ENCODE measurements around the gene RPS19. TPM values are rescaled to one million over a fixed set of nuclear protein-coding genes. Genes with fewer than 3 reads are reported as not detected.

The RPS19 gene
- total RNA-seq, 1 experiment from 2014 or later, result 3,020 TPM

DNA sequence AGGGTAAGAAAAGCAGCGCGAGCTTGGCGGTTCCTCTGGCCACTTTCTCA is 15.2 kb upstream of the RPS19 start, which contains the start of gene DMRTC2:
DMRTC2 (plus strand) TSS at position 42 of the 50 bp plus-strand sequence. CDS start 2,387 bp downstream, outside the sequence.
- Histone ChIP-seq H3K9me2 (ENCODE audit: insufficient read depth) (no peaks in the 10 kb centered on the region), H3K9me3 (ENCODE audit: control insufficient read depth in 1 of 2, insufficient read depth in 1 of 2, low read depth in 1 of 2, low read length in 2 of 2) (no peaks in the 10 kb centered on the region), H3K4me3 (replicated peaks in 1 of 2; ENCODE audit: low read depth in 1 of 2, low read length in 2 of 2) (no peak within 1 kb of the TSS), H3K27me3 (ENCODE audit: insufficient read depth, low read length) (no peaks in the 10 kb centered on the region), H3K4me2 (ENCODE audit: low read length) (no peak within 1 kb of the TSS), H3K79me2 (ENCODE audit: insufficient read depth, low read length) (no peaks in the 10 kb centered on the region), H3K36me3 (ENCODE audit: control insufficient read depth in 1 of 2, insufficient read depth in 2 of 2, low read length in 2 of 2) (no peaks in the 10 kb centered on the region), H3K4me1 (ENCODE audit: control insufficient read depth in 1 of 2, insufficient read depth in 2 of 2, low read length in 2 of 2) (no peaks in the 10 kb centered on the region), H2AFZ (ENCODE audit: low read depth, low read length, poor library complexity, severe bottlenecking) (no peak within 1 kb of the TSS), H4K20me1 (ENCODE audit: insufficient read depth) (no peaks in the 10 kb centered on the region), H3K27ac (ENCODE audit: low read depth, low read length) (no peak within 1 kb of the TSS), H3K9ac (ENCODE audit: low read length) (no peak within 1 kb of the TSS)
- BruUV-seq (replicated peaks), result no TSS peak
- RAD21 ChIA-PET (ENCODE audit: low non-redundant PET in 1 of 2, low total read pairs in 2 of 2, uncharacterized antibody in 2 of 2, unreplicated experiment in 2 of 2), result no interaction called here
- CTCF ChIA-PET, result no interaction called here
- DNase-seq (ENCODE audit: low read depth, low spot score), result no peak
- TF ChIP-seq POLR2AphosphoS5 (IDR thresholded peaks at IDR 0.05; ENCODE audit: low read depth, low read length) (no peak), EZH2 (IDR thresholded peaks at IDR 0.05) (no peak), EZH2phosphoT487 (IDR thresholded peaks at IDR 0.05; ENCODE audit: borderline replicate concordance) (no peak), SRF (IDR thresholded peaks at IDR 0.05; ENCODE audit: low read depth) (no peak), SP1 (IDR thresholded peaks at IDR 0.05; ENCODE audit: low read depth) (no peak), ZFX (IDR thresholded peaks at IDR 0.05) (no peak), JUND (IDR thresholded peaks at IDR 0.05) (no peak), CBX3 (IDR thresholded peaks at IDR 0.05; ENCODE audit: low read depth) (no peak), CEBPB (IDR thresholded peaks at IDR 0.05; ENCODE audit: low read depth) (no peak), POLR2A (IDR thresholded peaks at IDR 0.05; ENCODE audit: borderline replicate concordance, extremely low read depth, insufficient read depth, insufficient read length) (no peak), FOSL1 (IDR thresholded peaks at IDR 0.05; ENCODE audit: low read depth) (no peak), SIN3A (IDR thresholded peaks at IDR 0.05; ENCODE audit: low read depth) (no peak), EGR1 (IDR thresholded peaks at IDR 0.05; ENCODE audit: low read depth) (no peak), TCF7L2 (IDR thresholded peaks at IDR 0.05; ENCODE audit: borderline replicate concordance, extremely low read depth, insufficient read depth, insufficient read length) (no peak), RAD21 (IDR thresholded peaks at IDR 0.05; ENCODE audit: low read depth) (no peak)
- TF ChIP-seq, protein P1, sequence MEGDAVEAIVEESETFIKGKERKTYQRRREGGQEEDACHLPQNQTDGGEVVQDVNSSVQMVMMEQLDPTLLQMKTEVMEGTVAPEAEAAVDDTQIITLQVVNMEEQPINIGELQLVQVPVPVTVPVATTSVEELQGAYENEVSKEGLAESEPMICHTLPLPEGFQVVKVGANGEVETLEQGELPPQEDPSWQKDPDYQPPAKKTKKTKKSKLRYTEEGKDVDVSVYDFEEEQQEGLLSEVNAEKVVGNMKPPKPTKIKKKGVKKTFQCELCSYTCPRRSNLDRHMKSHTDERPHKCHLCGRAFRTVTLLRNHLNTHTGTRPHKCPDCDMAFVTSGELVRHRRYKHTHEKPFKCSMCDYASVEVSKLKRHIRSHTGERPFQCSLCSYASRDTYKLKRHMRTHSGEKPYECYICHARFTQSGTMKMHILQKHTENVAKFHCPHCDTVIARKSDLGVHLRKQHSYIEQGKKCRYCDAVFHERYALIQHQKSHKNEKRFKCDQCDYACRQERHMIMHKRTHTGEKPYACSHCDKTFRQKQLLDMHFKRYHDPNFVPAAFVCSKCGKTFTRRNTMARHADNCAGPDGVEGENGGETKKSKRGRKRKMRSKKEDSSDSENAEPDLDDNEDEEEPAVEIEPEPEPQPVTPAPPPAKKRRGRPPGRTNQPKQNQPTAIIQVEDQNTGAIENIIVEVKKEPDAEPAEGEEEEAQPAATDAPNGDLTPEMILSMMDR (IDR thresholded peaks at IDR 0.05 in 2 of 3, conservative IDR thresholded peaks at IDR 0.05 in 1 of 3; ENCODE audit: borderline replicate concordance in 1 of 3, insufficient read depth in 1 of 3, low read depth in 2 of 3, low read length in 2 of 3), result no peak
- TF ChIP-seq, protein P2, sequence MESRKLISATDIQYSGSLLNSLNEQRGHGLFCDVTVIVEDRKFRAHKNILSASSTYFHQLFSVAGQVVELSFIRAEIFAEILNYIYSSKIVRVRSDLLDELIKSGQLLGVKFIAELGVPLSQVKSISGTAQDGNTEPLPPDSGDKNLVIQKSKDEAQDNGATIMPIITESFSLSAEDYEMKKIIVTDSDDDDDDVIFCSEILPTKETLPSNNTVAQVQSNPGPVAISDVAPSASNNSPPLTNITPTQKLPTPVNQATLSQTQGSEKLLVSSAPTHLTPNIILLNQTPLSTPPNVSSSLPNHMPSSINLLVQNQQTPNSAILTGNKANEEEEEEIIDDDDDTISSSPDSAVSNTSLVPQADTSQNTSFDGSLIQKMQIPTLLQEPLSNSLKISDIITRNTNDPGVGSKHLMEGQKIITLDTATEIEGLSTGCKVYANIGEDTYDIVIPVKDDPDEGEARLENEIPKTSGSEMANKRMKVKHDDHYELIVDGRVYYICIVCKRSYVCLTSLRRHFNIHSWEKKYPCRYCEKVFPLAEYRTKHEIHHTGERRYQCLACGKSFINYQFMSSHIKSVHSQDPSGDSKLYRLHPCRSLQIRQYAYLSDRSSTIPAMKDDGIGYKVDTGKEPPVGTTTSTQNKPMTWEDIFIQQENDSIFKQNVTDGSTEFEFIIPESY (IDR thresholded peaks at IDR 0.05; ENCODE audit: extremely low read depth, insufficient replicate concordance, low read length), result no peak
- TF ChIP-seq, protein P3, sequence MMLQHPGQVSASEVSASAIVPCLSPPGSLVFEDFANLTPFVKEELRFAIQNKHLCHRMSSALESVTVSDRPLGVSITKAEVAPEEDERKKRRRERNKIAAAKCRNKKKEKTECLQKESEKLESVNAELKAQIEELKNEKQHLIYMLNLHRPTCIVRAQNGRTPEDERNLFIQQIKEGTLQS (IDR thresholded peaks at IDR 0.05), result no peak
- intact Hi-C loops (cut with micrococcal nuclease), result no loop called here
- no peak for ATAC-seq
- POLR2A ChIA-PET, result no interaction called here

Data from HCT116 (cell line).